Ramos (cell line): ENCODE data around the gene LFNG.
"Not testable (repeated sequence)": the region's sequence is repeated elsewhere in the genome, so short reads cannot be mapped to it uniquely, and the experiment has no call there.

Experiments
- in situ Hi-C: fragments of 300-500 bp; cut with MboI; formaldehyde crosslinking; loops from one replicate; pipeline ENCODE4 v1.14.3; 2022; ENCODE audit warnings: low sequenced_read_pairs; ENCODE audit not compliant: unreplicated experiment

LFNG gene

DNA sequence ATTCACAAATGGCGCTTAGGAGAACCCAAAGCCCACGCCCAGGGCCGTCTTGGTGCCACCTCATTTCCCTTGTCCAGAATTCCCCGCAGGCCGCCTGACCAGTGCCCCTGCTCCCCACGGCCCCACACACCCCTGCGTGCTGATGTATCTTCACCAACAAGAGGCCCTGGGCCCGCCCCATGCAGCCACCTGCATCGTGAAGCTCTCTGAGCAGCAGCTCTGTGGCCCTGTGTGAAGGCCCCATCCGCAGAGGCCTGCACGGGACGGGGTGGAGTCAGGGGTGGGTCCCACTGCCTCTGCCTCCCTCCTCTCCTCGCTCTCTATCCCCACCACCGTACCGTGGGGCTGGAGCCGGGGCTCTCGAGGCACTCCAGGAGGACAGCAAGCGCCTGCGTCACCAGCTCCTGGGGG, 21.1 kb downstream of the LFNG start:
- in situ Hi-C loops: no loop called here

- in situ Hi-C loops: no loop called here
These were observed 21.9 kb downstream of the LFNG start for GRCh38 chr7:2541291-2542010.

DNA sequence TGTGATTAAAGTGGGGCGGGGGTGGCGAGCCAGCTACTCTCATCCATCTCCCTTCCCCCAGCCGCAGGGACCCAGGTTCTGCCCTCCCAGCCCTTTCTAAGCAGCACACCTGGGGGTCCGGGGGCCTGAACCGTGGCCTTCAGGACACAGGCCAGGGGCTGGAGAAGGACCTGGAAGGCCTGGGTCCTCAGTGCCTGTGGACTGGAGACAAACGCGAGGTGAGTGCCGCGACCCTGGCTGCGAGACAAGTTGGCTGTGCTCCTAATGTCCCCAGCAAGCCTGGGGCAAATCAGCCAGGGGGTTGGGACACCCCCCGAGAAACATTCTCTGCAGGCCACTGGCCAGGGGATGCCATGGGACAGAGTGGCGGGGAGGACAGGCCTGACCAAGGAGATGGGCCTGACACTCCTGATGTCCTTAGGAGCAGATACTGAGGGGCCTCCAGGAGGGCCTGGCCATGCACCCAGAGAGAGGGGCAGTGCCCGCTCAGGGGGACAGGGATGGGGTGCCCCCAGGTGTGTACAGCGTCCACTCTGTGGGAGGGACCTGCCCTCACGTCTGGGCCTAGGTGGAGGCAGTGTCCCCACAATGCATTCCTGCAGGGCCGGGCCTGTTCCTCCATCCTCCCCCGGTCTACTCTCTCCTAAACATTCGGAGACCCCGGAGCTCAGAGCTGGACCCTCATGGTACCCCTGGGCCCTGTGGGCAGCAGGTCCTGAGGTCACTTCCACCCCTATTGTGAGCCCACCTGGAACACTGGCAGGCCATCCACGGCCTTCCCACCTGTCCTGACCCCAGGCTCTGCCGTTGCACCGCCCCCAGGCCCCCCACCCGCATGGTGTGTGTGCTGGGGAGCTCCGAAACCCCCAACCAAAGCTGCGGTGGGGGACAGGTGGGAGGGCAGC, 22.7 kb downstream of the LFNG start:
- in situ Hi-C loops: no loop called here

GRCh38 chr7:2542916-2543871, 23.6 kb downstream of the LFNG start:
- in situ Hi-C loops: no loop called here

- in situ Hi-C loops: no loop called here
These were observed 25.1 kb downstream of the LFNG start for GRCh38 chr7:2544541-2545188.

DNA sequence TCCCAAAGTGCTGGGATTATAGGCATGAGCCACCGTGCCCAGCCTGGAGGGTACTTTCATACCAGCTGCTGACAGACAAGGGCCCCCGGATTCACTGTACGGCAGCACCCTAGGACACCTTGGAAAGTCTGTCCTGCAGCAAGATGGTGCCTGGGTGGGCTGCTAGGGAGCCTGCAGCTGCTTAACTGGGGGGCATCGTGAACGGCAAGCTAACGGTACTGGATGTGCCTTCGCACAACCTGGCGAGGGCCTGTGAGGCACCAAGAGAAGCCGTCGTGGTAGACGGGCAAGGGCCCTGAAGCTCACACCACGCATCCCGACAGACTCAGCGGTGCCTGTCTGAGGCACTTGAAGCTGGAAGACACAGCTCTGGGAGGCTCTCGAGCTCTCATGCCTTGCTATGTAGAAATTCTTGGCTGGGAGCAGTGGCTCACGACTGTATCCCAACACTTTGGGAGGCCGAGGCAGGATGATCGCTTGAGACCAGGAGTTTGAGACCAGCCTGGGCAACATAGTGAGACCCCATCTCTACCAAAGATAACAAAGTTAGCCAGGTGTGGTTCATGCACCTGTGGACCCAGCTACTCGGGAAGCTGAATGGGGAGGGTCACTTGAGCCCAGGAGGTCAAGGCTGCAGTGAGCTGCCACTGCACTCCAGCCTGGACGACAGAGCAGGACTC, 26.3 kb downstream of the LFNG start:
- in situ Hi-C loops: no loop called here

- in situ Hi-C loops: no loop called here
These were observed 27.4 kb downstream of the LFNG start for GRCh38 chr7:2546776-2547586.

GRCh38 chr7:2551418-2551817, 31.8 kb downstream of the LFNG start:
- in situ Hi-C loops: no loop called here

DNA sequence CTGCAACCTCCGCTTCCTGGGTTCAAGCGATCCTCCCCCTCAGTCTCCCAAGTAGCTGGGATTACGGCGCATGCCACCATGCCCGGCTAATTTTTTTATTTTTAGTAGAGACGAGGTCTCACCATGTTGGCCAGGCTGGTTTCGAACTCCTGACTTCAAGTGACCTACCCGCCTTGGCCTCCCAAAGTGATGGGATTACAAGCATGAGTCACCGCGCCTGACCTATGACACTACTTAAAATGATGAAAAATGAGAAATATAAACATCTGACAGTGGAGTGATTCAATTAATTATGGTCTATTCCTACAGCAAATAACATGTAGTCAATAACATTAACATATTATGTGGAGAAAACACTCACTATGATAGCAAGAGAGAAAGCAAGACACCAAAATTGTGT, 33.5 kb downstream of the LFNG start:
- in situ Hi-C loops: no loop called here

GRCh38 chr7:2553831-2554581, 34.4 kb downstream of the LFNG start:
- in situ Hi-C loops: no loop called here

- in situ Hi-C loops: no loop called here
These were observed 35.1 kb downstream of the LFNG start for GRCh38 chr7:2554661-2555111.

DNA sequence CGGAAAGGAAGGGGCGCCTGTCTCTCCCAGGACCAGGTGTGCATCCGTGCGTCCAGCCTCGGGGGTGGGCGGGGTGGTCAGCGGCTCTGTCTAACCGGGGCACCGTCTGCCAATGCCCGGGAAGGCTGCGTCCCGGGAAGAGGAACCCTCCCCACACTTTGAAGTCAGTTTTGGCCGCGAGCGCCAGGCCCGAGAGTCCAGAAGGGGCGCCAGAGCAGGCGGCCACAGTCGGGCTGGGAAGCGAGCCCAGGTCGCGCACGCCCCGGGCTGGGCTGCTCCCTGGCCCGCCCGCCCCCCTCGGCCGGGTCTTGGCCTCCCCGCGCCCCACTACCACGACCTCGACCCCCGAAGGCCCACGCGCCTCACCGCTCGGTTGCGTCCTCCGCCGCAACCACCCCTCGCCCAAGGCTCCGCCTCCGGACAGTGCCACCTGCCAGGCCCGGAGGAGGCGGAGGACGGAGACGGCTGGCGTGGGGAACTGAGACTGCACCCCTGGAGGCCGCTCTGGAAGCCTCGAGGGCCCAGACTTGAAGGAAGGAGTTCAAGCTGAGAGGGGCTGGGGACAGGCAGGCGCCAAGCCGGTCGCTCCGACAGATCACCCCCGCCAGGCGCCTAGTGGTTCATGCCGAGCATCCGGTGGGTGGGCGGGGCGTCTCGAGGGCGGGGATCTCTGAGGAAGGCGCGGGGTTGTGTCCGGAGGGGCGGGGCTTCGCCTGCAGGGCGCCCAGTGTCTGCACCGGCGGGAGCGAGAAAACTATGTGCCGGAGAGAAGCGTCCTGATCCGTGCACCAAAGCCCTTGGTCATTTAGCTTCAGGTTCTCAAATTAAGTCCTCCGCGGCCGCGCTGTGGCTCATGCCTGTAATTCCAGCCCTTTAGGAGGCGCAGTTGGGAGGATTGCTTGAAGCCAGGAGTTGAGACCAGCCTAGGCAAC, 35.8 kb downstream of the LFNG start, which contains the start of gene BRAT1:
Gene BRAT1 (minus strand): TSS at position 404 of the 932 bp plus-strand sequence. CDS start 1,093 bp downstream, outside the sequence.
- in situ Hi-C loops: no loop called here

GRCh38 chr7:2558629-2559282, 39.2 kb downstream of the LFNG start, which contains the start of gene IQCE:
IQCE (plus strand) TSS chr7:2558979; CDS start chr7:2559182, 203 bp downstream.
- in situ Hi-C loops: no loop called here

GRCh38 chr7:2559283-2559950, 39.8 kb downstream of the LFNG start:
- in situ Hi-C loops: no loop called here

- in situ Hi-C loops: not testable (repeated sequence)
These were observed 44.4 kb downstream of the LFNG start for GRCh38 chr7:2563955-2564354.
